HepG2 (cell line): ENCODE data around the gene ADGRB2. TPM values are rescaled to one million over a fixed set of nuclear protein-coding genes. Genes with fewer than 3 reads are reported as not detected.

Source experiments
- ATAC-seq: fragments of 200-7000 bp; cut with Tn5 transposase; 3 replicates; pipeline ENCODE4 v1.9.1; 2020; ENCODE audit warnings: mild to moderate bottlenecking, moderate library complexity
- BruUV-seq: library from RNA; stranded (reverse); fragments of 400-500 nt; replicated peaks from 2 replicates; lab custom pipeline; 2021; lab: Mats Ljungman, UMichigan
- CTCF ChIA-PET: fragments of 300-600 bp; formaldehyde crosslinking; extraction: SDS; loops from one replicate; lab custom pipeline; 2021; ENCODE audit warnings: low total read pairs, inconsistent platforms, low intra/inter-chr PET ratio; lab: Yijun Ruan, JAX
- POLR2A ChIA-PET: fragments of 350-600 bp; sonication (Branson Sonifier 250); formaldehyde crosslinking; loops from one replicate; lab custom pipeline; 2020; ENCODE audit warnings: antibody characterized with exemption, inconsistent platforms; lab: Yijun Ruan, JAX
- DNase-seq: peaks from one replicate; pipeline ENCODE4 v3.0.0-alpha.2; 2015; ENCODE audit warnings: low spot score
- FAIRE-seq: peaks from 3 replicates; lab custom pipeline; 2011; peaks lifted over from hg19 to GRCh38; lab: Jason Lieb, UNC
- H2AFZ ChIP-seq: one replicate; pipeline ENCODE4 v1.6.1; 2011; ENCODE audit warnings: low read length, inconsistent platforms
- H3K27ac ChIP-seq: fragments of 300-600 bp; 3 replicates; pipeline ENCODE4 v1.8.0; 2011; ENCODE audit warnings: mixed run types, mild to moderate bottlenecking, mixed read lengths, low read length, inconsistent platforms; ENCODE audit not compliant: insufficient read depth; ENCODE audit errors: extremely low read length
- H3K27me3 ChIP-seq, 2 experiments: fragments of 200-600 bp in 1 of 2; 2 replicates in 1 of 2; 3 replicates in 1 of 2; pipeline versions ENCODE4 v1.6.0 to v1.8.0; 2011; ENCODE audit warnings: low read length in 2 of 2, mild to moderate bottlenecking in 2 of 2, moderate library complexity in 2 of 2, inconsistent platforms in 1 of 2; ENCODE audit not compliant: insufficient read depth in 2 of 2, control insufficient read depth in 1 of 2
- H3K36me3 ChIP-seq, 2 experiments: fragments of 200-600 bp in 1 of 2; replicated peaks in 1 of 2; 2 replicates in 1 of 2; 3 replicates in 1 of 2; pipeline versions ENCODE4 v1.5.1 to v1.8.0; 2011; ENCODE audit warnings: low read length in 2 of 2, inconsistent platforms in 1 of 2; ENCODE audit not compliant: insufficient read depth in 2 of 2, control insufficient read depth in 1 of 2
- H3K4me1 ChIP-seq: 2 replicates; pipeline ENCODE4 v1.5.1; 2012; ENCODE audit warnings: low read length, inconsistent platforms; ENCODE audit not compliant: insufficient read depth
- H3K4me2 ChIP-seq: 2 replicates; pipeline ENCODE4 v1.6.0; 2011; ENCODE audit warnings: low read depth, low read length, inconsistent platforms
- H3K4me3 ChIP-seq, 3 experiments: fragments of 200-600 bp in 1 of 3; sonication (generic), shearing (Covaris generic) in 1 of 3; replicated peaks in 1 of 3; 2 replicates each; pipeline ENCODE4 v1.5.1; 2011 to 2016; ENCODE audit warnings: low read length in 3 of 3, inconsistent platforms in 2 of 3, low read depth in 2 of 3, mild to moderate bottlenecking in 2 of 3, control low read depth in 1 of 3, mixed read lengths in 1 of 3; ENCODE audit not compliant: insufficient read depth in 1 of 3
- H3K79me2 ChIP-seq: one replicate; pipeline ENCODE4 v1.6.1; 2011; ENCODE audit warnings: low read length, inconsistent platforms; ENCODE audit not compliant: insufficient read depth
- H3K9ac ChIP-seq: 2 replicates; pipeline ENCODE4 v1.6.0; 2011; ENCODE audit warnings: mild to moderate bottlenecking, low read depth, low read length, inconsistent platforms; ENCODE audit not compliant: insufficient read depth
- H3K9me3 ChIP-seq: 2 replicates; pipeline ENCODE4 v1.5.1; 2012; ENCODE audit warnings: mild to moderate bottlenecking, low read length
- H4K20me1 ChIP-seq: 2 replicates; pipeline ENCODE4 v1.6.0; 2011; ENCODE audit warnings: inconsistent platforms, mild to moderate bottlenecking, low read length, moderate library complexity; ENCODE audit not compliant: insufficient read depth
- EEA1 ChIP-seq: sonication (generic); formaldehyde crosslinking; IDR thresholded peaks from 2 replicates; pipeline ENCODE4 v1.5.1; 2020; ENCODE audit warnings: mild to moderate bottlenecking, missing genetic modification reagents, borderline replicate concordance
- ZNF629 ChIP-seq: sonication (generic); formaldehyde crosslinking; conservative IDR thresholded peaks from 2 replicates; pipeline ENCODE4 v1.5.0; 2020; ENCODE audit warnings: missing genetic modification reagents
- WGBS: methylation state at CpG from one replicate; pipeline ENCODE4 v1.1.6; 2017; ENCODE audit warnings: low lambda C conversion rate; 5-methylcytosine and 5-hydroxymethylcytosine counted together
- in situ Hi-C: cut with HindIII; loops from 2 replicates; pipeline ENCODE4 v1.10.0; 2017; ENCODE audit warnings: low pct_unique_long_range_greater_than_20kb; ENCODE audit not compliant: extremely low pct_ligation_motif_present
- intact Hi-C: fragments of 100-400 bp; cut with micrococcal nuclease; formaldehyde crosslinking; loops from one replicate; pipeline ENCODE4 v1.10.0; 2022; ENCODE audit not compliant: unreplicated experiment
- polyA plus RNA-seq, 8 experiments: library from polyadenylated mRNA; depleted of rRNA in 3 of 8; stranded (reverse) in 7 of 8; unstranded in 1 of 8; fragments of >200 nt; fragmentation: Illumina TruSeq in 4 of 8; extraction: Trizol in 4 of 8; gene quantifications; 2 replicates each; pipeline versions ENCODE4 v1.2.1 to v1.2.3, GENCODE V29; 2011 to 2016; ENCODE audit warnings: low read depth in 4 of 8, missing spikeins in 1 of 8, mixed read lengths in 1 of 8; ENCODE audit not compliant: insufficient read depth in 1 of 8
- total RNA-seq, 5 experiments: library from RNA; depleted of rRNA; stranded (reverse); fragments of >200 nt; fragmentation: Illumina TruSeq; extraction: Trizol; gene quantifications; 2 replicates each; pipeline ENCODE4 v1.2.3, GENCODE V29; 2016; ENCODE audit warnings: low read depth in 1 of 5
- TF ChIP-seq, protein P1 (sequence below): sonication (generic); formaldehyde crosslinking; IDR thresholded peaks from 2 replicates; pipeline ENCODE4 v1.5.1; 2020; ENCODE audit warnings: mild to moderate bottlenecking, missing genetic modification reagents, moderate library complexity

The ADGRB2 gene
- total and polyA plus RNA-seq, 2 of the 13 experiments (the other 11 are each of a cell fraction or from before 2014, with no cell fraction given) = 0.03 to 0.09 TPM

DNA sequence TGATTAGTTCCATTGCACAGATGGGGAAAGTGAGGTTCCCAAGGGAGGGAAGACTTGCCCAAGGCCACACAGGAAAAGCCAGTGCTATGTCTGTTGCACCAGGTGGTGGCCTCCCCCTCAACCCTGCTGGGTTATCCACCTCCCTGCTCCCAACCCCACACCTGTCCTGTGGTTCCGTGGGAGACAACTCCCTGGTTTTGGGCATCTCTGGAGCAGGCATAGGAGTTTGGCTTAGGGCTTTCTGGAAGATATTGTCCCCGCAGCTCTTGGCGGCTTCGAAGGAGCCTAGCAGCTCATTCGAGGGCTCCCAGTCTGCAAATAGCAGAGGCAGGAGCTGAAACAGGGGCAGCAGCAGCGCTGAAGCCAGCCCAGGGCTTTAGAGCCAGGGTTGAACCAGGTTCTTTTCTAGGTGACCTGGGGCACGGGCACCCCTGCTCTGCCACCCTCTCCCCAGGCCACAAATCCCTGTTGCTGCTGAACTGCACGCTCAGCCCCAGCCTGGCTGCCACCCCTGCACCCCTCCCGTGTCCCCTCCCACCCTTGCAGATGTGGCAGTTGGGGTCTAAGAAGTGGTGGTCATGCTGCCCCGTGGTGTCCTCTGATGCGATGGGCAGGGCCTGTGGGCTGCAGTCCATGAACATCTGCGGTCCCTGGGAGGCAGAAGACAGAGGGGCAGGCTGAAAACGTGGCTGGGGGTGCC lies 29.6 kb upstream of the ADGRB2 start:
- no peaks in the 10 kb centered on the region for H4K20me1 ChIP-seq
- POLR2A ChIA-PET = no interaction called here
- CTCF ChIA-PET = no interaction called here
- no peaks in the 10 kb centered on the region for H3K9me3 ChIP-seq
- H3K27me3 ChIP-seq = peaks cover 3 to 32% of the 10 kb centered on the region in 2 experiments; a peak in 4 of 5 replicates
- no peak overlapping the region for H3K4me2 ChIP-seq
- no peak overlapping the region for H2AFZ ChIP-seq
- BruUV-seq = no TSS peak
- no peaks in the 10 kb centered on the region for H3K36me3 ChIP-seq
- no peak for ATAC-seq
- WGBS = 14% methylated on average over 11 of the region's 13 CpGs
- DNase-seq = no peak
- no peak overlapping the region for H3K4me3 ChIP-seq
- intact Hi-C loops = no loop called here
- in situ Hi-C loops = no loop called here
- H3K27ac ChIP-seq = no peak overlapping the region
- H3K9ac ChIP-seq = no peak overlapping the region
- H3K4me1 ChIP-seq = peaks cover 12% of the 10 kb centered on the region
- no peak for FAIRE-seq
- no peaks in the 10 kb centered on the region for H3K79me2 ChIP-seq
- no peak for TF ChIP-seq EEA1 (CRISPR knock-in tag)
- 0 out of 2 replicates have a peak, but pooled peaks have one; percentile 27 for TF ChIP-seq ZNF629 (CRISPR knock-in tag)
- TF ChIP-seq, protein P1, sequence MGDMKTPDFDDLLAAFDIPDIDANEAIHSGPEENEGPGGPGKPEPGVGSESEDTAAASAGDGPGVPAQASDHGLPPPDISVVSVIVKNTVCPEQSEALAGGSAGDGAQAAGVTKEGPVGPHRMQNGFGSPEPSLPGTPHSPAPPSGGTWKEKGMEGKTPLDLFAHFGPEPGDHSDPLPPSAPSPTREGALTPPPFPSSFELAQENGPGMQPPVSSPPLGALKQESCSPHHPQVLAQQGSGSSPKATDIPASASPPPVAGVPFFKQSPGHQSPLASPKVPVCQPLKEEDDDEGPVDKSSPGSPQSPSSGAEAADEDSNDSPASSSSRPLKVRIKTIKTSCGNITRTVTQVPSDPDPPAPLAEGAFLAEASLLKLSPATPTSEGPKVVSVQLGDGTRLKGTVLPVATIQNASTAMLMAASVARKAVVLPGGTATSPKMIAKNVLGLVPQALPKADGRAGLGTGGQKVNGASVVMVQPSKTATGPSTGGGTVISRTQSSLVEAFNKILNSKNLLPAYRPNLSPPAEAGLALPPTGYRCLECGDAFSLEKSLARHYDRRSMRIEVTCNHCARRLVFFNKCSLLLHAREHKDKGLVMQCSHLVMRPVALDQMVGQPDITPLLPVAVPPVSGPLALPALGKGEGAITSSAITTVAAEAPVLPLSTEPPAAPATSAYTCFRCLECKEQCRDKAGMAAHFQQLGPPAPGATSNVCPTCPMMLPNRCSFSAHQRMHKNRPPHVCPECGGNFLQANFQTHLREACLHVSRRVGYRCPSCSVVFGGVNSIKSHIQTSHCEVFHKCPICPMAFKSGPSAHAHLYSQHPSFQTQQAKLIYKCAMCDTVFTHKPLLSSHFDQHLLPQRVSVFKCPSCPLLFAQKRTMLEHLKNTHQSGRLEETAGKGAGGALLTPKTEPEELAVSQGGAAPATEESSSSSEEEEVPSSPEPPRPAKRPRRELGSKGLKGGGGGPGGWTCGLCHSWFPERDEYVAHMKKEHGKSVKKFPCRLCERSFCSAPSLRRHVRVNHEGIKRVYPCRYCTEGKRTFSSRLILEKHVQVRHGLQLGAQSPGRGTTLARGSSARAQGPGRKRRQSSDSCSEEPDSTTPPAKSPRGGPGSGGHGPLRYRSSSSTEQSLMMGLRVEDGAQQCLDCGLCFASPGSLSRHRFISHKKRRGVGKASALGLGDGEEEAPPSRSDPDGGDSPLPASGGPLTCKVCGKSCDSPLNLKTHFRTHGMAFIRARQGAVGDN (CRISPR knock-in tag) = no peak
